A673 (cell line): Measurements from ENCODE around the gene CDH23. TPM values are rescaled to one million over a fixed set of nuclear protein-coding genes. Genes with fewer than 3 reads are reported as not detected.

Experiments used
- BruUV-seq: library from RNA; stranded (reverse); fragments of 400-500 nt; replicated peaks from 2 replicates; lab custom pipeline; 2021; lab: Mats Ljungman, UMichigan
- CTCF ChIA-PET: fragments of 300-600 bp; sonication (Branson Sonifier 250); formaldehyde crosslinking; loops from one replicate; lab custom pipeline; 2022; ENCODE audit warnings: antibody characterized with exemption; lab: Charles Lee
- POLR2A ChIA-PET: fragments of 300-600 bp; sonication (Branson Sonifier 250); formaldehyde crosslinking; loops from one replicate; lab custom pipeline; 2022; ENCODE audit warnings: antibody characterized with exemption; ENCODE audit not compliant: low non-redundant PET; lab: Charles Lee
- DNase-seq: peaks from one replicate; pipeline ENCODE4 v3.0.0-alpha.2; 2015; ENCODE audit warnings: low spot score
- H3K27ac ChIP-seq: fragments of 200-600 bp; sonication (generic); 2 replicates; pipeline ENCODE4 v1.5.1; 2016; ENCODE audit warnings: mixed run types, low read depth, mild to moderate bottlenecking, mixed read lengths, antibody characterized with exemption, low read length; ENCODE audit not compliant: poor library complexity, severe bottlenecking
- H3K27me3 ChIP-seq: fragments of 200-600 bp; sonication (generic); replicated peaks from 2 replicates; pipeline ENCODE4 v1.6.1; 2017; ENCODE audit warnings: mixed run types, low read depth, mild to moderate bottlenecking, mixed read lengths, antibody characterized with exemption, low read length; ENCODE audit not compliant: insufficient read depth, poor library complexity
- H3K36me3 ChIP-seq: fragments of 200-600 bp; sonication (generic); 2 replicates; pipeline ENCODE4 v1.6.1; 2016; ENCODE audit warnings: mixed run types, mild to moderate bottlenecking, mixed read lengths, antibody characterized with exemption, low read length; ENCODE audit not compliant: insufficient read depth, poor library complexity, severe bottlenecking
- H3K4me1 ChIP-seq: fragments of 200-600 bp; sonication (generic); 2 replicates; pipeline ENCODE4 v1.6.1; 2017; ENCODE audit warnings: mixed run types, mild to moderate bottlenecking, mixed read lengths, antibody characterized with exemption, low read length; ENCODE audit not compliant: insufficient read depth, poor library complexity, severe bottlenecking
- H3K4me3 ChIP-seq: fragments of 200-600 bp; sonication (generic); 2 replicates; pipeline ENCODE4 v1.5.1; 2016; ENCODE audit warnings: low read depth, mixed run types, mild to moderate bottlenecking, mixed read lengths, low read length; ENCODE audit not compliant: poor library complexity, severe bottlenecking
- H3K9me3 ChIP-seq: fragments of 200-600 bp; sonication (generic); 2 replicates; pipeline ENCODE4 v1.6.1; 2016; ENCODE audit warnings: mixed run types, low read depth, mild to moderate bottlenecking, mixed read lengths, antibody characterized with exemption, low read length; ENCODE audit not compliant: poor library complexity, severe bottlenecking
- EZH2 ChIP-seq: fragments of 200-600 bp; sonication (generic); IDR thresholded peaks from 2 replicates; pipeline ENCODE4 v1.6.1; 2017; ENCODE audit warnings: borderline replicate concordance, low read depth, mild to moderate bottlenecking, mixed read lengths, antibody characterized with exemption, low read length; ENCODE audit not compliant: poor library complexity, severe bottlenecking
- intact Hi-C: fragments of 100-400 bp; cut with micrococcal nuclease; formaldehyde crosslinking; loops from one replicate; pipeline ENCODE4 v1.10.0; 2022; ENCODE audit not compliant: unreplicated experiment
- total RNA-seq: library from RNA; stranded (reverse); gene quantifications from 2 replicates; pipeline ENCODE4 v1.2.3, GENCODE V29; 2021
- TF ChIP-seq, protein P1 (sequence below): fragments of 300-800, 200-600 bp; sonication (generic); conservative IDR thresholded peaks from 2 replicates; pipeline ENCODE4 v1.5.1; 2017; ENCODE audit warnings: low read depth, mild to moderate bottlenecking, antibody characterized with exemption, low read length, moderate library complexity, mixed read lengths

CDH23 gene
- total RNA-seq, 1 experiment from 2014 or later: 49.7 TPM

DNA sequence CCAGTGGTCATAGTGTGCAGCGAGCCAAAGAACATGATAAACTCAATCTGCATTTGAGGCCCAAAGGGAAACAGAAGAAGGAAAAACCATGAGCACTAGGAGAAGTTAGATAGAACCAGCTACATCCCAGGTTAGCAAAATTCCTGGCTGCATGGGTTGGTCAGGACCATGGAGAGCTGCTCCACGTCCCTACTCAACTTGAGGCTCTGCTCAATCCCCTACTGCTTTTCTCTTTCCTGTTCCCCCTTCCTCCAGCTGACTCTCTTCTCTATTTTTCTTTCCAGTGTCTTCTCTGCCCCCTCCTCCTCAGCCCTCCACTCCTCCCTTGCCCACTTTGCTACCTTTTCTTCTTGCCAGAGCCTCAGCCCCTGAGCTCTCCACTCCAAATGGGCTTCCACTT is 398.5 kb downstream of the CDH23 start:
- TF ChIP-seq, protein P1, sequence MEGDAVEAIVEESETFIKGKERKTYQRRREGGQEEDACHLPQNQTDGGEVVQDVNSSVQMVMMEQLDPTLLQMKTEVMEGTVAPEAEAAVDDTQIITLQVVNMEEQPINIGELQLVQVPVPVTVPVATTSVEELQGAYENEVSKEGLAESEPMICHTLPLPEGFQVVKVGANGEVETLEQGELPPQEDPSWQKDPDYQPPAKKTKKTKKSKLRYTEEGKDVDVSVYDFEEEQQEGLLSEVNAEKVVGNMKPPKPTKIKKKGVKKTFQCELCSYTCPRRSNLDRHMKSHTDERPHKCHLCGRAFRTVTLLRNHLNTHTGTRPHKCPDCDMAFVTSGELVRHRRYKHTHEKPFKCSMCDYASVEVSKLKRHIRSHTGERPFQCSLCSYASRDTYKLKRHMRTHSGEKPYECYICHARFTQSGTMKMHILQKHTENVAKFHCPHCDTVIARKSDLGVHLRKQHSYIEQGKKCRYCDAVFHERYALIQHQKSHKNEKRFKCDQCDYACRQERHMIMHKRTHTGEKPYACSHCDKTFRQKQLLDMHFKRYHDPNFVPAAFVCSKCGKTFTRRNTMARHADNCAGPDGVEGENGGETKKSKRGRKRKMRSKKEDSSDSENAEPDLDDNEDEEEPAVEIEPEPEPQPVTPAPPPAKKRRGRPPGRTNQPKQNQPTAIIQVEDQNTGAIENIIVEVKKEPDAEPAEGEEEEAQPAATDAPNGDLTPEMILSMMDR: no peak
- no peak for TF ChIP-seq EZH2
- intact Hi-C loops: no loop called here
- Histone ChIP-seq H3K9me3 (no peaks in the 10 kb centered on the region), H3K36me3 (no peaks in the 10 kb centered on the region), H3K4me3 (no peak overlapping the region), H3K27me3 (no peaks in the 10 kb centered on the region), H3K27ac (no peak overlapping the region), H3K4me1 (no peaks in the 10 kb centered on the region)
- ChIA-PET POLR2A (no interaction called here), CTCF (no interaction called here)
- no peak for DNase-seq
- BruUV-seq: no TSS peak

DNA sequence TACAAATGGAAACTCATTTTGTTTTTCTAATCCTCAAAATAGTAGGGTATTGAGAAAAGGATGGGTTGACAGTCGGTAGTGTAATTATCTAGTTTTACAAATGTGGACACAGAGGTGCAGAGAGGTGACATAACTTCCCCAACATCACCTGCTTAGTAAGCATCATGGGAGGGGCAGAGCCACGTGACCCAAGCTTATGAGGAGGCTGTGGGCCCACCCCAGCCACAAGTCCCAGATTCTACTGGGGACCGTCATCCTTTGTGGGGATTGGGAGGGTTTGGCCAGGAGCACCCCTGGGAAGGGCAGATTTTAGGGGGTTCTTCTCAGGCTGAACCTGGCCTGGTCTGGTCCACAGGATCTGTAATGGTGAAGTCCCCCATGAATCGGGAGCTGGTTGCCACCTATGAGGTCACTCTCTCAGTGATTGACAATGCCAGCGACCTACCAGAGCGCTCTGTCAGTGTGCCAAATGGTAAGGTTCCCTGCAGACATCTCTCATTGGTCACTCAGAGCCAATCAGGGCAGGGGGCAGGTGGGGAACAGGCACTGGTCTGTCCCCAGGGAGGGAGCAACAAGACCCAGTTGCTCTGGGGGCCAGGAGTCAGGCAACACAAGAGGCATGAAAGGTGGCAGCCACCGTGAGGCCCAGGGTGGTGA is 400.2 kb downstream of the CDH23 start:
- ChIA-PET CTCF (no interaction called here), POLR2A (no interaction called here)
- no peaks in the 10 kb centered on the region for H3K9me3 ChIP-seq
- intact Hi-C loops: no loop called here
- no peaks in the 10 kb centered on the region for H3K27me3 ChIP-seq
- DNase-seq: no peak
- no TSS peak for BruUV-seq
- H3K4me1 ChIP-seq: no peaks in the 10 kb centered on the region
- H3K4me3 ChIP-seq: no peak overlapping the region
- TF ChIP-seq EZH2: no peak
- TF ChIP-seq, protein P1: no peak
- H3K27ac ChIP-seq: no peak overlapping the region
- H3K36me3 ChIP-seq: no peaks in the 10 kb centered on the region

DNA sequence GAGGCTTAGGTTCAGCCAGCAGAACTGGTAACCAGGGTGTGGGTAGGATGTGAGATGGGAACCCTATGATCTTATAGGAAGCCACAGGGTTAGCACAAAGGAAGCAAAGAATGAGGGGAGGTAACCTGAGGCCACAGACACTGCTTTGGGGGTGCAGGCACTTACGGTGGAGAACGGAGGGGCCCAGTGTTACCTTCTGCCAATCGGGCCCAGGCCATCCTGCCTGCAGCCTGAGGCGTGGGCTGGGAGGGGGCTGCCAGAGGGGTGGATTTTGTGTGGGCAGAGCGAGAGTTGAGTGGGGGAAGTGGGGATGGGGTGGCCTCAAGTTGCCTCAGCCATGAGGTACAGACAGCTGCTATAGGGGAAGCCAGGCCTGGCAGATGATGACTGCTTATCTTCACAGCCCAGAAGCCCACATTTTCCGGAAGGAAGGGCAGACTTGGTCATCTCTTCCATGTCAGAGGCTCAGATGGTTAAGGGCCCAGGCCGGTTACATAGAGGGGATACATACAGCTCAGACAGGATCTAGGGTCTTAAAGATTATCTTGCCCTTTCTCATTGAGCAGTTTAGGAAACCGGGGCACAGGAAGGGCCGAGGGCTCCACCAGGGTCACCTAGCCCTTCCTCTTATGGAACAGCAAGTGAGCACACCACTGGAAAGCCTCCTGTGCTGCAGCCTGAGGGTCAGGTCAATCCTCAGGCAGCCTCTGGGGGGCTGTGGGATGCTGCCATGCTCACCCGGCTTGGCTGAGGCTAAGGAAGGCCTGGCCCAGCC is 401.0 kb downstream of the CDH23 start:
- Histone ChIP-seq H3K27me3 (no peaks in the 10 kb centered on the region), H3K9me3 (no peaks in the 10 kb centered on the region), H3K27ac (no peak overlapping the region), H3K4me3 (no peak overlapping the region), H3K4me1 (no peaks in the 10 kb centered on the region), H3K36me3 (no peaks in the 10 kb centered on the region)
- ChIA-PET POLR2A (no interaction called here), CTCF (no interaction called here)
- TF ChIP-seq, protein P1: no peak
- TF ChIP-seq EZH2: no peak
- no peak for DNase-seq
- intact Hi-C loops: no loop called here
- BruUV-seq: no TSS peak
